Measurements from ENCODE around the gene PDP2.
"Not testable (repeated sequence)": the region's sequence is repeated elsewhere in the genome, so short reads cannot be mapped to it uniquely, and the experiment has no call there.

Gene PDP2

DNA sequence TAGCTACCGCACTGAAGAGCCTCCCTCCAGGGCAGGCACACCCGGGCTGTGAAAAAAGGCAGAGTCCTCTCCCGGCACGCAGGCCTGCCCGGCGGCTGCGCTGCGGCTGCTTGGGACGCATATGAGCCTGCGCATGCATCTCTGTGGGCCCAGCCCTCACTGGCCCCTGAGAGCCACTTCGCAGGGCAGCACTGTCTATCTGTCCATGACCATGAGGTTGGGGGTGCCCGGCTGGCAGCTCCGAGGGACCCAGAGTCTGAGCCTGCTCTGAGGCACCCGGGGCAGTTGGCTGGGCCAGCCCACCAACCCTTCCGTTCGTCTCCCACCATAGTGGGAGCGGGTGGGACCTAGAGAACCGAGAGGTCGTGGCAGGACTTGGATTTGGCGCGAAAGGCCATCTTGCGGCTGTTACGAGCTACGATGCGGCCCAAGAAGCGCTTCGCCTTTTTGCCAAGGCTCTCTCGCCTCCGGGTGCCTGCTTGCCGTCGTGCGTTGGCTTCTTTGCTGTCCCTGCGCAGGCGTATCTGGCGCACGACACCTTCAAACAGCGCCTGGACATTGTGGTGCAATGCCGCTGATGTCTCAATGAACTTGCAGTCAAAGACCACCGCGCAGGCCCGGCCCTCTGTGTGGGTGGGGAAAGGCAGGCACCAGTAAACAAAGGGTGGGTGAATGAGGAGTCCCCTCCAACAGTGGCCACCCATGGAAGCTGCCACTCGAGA, 41.6 kb downstream of the PDP2 start:
- DNase-seq, result no peak

DNA sequence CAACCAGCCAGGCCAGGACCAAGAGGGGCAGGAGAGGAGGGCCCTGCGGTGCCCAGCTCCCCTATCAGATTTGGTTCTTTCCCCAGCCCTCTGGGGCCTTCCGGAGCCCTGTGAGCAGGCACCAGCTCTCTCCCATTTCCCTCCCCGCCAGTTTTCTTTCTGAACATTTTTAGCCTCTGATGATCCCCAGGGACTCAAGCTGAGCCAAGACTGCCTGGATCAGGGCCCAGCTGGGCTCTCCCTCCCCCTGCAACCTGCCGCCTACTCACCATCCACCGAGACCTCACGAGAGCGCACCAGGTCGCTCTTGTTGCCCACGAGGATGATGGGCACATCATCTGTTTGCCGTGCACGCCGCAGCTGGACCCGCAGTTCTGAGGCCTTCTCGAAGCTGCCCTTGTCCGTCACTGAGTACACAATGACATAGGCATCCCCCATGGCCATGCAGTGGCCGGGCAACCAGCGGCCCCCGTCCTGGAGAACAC, 43.0 kb downstream of the PDP2 start:
- DNase-seq, result peak; percentile 28

DNA sequence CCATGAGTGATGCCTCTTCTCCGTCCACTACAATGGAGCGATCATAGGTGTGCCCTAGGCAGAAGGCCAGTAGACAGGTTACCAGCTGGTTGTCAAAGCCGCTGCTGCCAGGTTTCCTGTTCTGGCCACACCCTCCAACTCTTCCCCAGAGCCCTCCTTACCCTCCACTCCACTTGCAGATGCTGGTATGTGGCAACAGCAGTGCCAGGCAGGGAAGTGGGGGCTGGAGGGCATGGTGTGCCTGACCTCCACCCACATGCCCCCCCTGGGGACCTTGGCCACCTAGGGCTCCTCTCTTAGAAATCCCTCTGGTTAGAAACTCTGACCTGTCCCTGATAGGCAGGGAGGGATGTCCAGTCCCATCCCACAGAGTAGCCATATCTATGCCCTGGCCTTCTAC, 43.6 kb downstream of the PDP2 start:
- DNase-seq, result no peak

DNA sequence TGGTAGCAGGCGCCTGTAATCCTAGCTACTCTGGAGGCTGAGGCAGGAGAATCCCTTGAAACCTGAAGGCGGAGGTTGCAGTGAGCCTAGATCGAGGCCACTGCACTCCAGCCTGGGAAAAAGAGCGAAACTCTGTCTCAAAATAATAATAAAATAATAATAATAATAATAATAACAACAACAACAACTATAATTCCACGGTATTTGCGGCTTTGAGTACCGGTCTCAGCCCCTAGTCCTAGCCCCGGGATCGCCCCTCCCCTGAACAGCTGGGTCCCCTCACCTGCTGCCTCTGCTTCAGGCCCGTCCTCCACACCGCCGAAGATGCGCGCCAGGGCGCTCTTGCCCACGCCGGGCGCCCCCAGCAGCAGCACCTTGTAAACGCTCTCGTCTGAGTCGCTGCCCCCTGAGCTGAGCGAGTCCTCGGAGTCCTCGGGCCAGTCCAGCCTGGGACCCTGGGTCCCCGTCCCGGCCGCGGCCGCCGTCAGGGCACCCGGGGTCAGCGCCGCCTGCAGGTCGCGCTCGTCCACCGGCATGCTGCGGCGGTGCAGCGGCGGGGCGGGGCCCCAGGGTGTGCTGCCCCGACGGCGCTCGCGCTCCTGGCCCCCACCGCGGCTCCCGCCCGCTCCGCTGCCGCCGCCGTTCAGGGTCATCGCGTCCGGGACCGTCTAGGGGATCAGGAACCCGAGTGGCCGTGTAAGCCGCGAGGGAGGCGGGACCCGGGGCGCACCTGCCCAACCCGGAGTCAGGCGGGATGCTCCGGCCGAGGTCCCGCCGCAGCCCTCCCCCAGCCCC, 44.4 kb downstream of the PDP2 start:
- no peak for DNase-seq

DNA sequence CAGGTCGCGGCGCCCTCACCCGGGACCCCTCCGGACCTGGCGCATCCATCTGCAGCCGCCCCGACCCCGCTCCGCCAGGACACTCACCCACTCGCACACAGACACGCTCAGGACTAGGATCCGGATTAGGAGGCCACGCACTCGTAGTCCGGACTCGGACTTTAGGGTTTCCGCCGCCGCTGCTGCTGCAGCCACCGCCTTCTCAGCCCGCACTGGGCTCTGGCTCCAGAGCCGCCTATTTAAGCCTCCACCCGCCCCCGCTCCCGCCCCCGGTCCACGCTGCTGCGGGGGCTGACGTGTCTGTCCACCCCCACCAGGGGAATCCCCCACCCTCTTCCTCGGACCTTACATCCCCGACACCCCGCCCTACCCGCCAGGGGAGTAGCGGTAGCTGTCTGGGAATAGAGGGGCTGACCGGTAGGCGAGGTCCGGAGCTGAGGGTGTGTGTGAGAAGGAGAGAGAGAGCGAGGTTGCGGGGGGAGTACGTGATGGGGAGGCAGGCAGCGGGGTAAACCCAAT, 45.1 kb downstream of the PDP2 start, which contains the start of gene RRAD:
Gene RRAD, minus strand, starts transcription at position 214 of the 519 bp plus-strand sequence. CDS start 356 bp downstream, outside the sequence.
- no peak for DNase-seq

DNA sequence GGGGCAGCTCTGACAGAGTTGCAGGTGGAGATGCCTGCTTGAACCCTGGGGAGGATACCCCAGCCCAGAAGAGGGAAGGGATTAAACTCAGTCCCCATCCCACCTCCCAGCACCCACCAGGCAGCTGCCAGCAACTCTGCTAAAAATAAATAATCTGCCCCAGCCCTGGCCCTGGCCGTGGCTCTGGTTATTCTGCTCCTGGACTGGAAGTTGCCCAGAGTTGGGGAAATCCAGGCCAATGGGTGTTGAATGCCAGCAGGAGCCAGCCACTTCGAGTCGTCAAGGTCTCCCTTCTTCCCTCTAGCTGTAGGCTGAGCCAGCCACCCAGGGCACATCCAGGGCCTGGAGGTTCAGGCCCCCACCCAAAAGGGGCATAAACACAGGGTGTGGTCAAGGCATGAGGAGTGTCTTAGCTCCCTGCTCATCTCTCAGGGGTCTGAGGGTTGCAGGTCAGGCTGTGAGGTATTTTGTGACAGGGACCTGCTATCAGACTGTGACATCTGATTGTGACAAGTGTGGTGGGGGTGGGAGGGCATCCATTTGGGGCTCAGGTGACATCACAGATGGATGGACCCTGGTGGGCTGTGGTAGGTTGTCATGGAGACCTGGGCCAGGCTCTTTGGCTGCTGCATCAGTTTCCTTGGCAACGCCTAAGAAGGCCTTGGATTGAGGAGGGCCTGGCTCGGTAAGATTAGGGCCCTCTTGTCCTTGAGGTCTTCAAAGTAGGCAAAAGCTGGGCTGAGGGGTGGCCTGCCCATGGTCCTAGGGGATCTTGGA, 46.0 kb downstream of the PDP2 start:
- DNase-seq, result no peak

DNA sequence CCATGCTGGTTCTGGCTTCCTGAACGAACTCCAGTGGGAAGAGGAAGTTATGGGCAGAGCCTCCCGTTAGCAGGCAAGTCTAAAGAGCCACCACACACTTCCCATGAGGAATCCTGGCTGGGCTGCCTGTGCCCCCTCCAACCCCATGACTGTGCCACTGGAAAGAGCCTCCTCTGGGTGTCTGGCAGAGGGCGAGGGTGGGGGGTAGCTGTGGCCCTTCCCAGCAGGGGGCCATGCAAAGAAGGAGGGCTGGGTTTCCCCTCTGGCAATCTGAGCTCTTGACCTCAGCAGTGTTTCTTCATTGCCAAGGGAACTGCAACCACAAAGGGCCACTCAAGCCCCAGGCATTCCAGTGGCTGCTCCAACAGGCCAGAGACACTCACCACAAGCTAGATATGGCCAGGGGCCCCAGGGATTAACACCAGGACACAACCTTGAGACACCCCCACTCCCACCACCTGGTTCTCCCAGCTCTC, 46.7 kb downstream of the PDP2 start:
- no peak for DNase-seq

DNA sequence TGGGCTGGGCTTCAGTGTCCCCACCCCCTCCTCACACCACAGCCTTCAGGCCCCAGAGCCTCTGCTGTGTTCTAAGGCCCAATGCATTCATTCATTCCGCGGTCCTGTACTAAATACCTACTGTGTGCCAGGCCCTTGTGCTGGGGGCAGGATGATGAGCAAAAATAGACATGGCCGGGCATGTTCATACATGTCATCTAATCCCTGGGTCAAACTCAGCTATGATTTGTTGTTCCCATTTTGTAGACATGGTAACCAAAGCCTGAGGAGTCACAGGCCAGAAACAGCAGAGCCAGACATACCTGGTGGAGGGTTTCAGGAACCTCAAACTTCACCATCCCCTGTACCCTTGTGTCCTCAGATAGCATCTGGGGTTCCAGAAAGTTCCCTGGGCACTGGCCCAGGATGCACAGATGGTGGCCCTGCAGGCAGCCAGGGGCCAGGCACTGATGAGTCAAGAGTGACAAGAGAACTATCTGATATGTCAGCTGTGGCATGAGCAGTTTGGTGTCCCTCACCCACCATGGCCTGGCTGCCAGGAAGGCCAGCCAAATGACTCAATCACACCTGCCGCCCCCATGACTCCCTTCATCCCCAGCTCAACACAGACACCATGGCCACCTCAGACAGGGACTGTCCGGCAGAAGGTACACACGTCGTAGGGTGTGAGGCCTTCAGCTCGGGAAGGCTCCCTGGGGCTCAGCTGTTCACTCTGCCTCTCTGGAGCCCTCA, 47.8 kb downstream of the PDP2 start:
- no peak for DNase-seq

DNA sequence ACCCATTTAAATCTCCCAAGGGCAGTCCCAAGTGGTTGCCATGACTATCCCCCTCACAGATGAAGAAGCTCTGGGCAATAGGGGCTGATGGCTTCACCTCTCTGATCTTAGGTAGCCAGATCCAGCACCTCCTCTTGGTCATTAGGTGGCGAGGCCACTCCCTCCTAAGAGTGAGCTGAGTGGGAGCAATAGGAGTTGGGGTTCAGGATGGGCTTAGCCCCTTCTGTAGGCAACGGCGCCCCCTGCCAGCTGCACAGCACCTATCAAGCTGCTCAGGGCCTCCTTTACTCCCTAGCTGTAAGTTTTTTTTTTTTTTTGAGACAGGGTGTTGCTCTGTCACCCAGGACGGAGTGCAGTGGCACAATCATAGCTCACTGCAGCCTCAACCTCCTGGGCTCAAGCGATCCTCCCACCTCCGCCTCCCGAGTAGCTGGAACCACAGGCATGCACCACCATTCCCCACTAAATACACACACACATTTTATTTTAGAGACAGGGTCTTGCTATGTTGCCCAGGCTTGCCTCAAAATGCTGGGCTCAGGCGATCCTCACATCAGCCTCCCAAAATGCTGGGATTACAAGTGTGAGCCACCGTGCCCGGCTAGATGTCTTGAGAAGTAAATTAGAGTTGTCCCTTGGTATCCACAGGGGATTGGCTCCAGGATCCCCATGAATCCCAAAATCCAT, 48.5 kb downstream of the PDP2 start:
- no peak for DNase-seq

DNA sequence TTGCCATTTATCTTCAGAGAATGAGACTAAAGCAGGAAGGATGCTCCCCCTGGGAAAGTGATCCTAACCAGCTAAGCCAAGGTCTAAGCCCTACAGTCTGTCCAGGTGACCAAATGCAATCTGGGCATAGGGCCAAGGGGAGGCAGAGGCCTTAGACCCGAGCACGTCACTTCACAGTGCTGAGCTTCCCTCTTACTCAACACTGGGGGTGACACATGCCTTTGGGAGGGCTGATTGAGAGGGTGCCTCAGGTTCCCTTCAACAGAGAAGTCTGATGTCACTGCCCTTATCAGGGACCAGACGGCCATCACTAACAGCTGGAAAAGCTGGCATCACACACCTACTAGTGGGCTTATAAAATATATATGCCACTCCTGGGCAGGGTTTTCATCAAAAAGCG, 49.9 kb downstream of the PDP2 start:
- DNase-seq, result no peak

DNA sequence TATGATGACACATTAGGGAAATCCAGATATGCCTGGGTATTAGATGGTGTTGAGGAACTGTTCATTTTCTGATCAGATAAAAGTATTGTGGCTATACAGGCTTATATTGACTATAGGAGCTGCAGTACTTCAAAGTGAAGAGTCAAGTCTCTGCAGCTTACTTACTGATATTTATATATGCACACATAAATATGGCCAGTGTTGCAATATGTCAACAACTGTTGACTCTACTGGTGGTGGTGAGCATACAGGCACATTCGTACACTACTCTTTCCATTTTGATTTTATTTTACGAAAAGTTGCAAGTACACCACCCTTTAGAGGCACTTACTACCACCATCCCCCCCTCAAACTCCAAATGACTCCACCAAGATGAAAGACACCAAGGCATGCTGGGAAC, 51.4 kb downstream of the PDP2 start:
- DNase-seq, result no peak

DNA sequence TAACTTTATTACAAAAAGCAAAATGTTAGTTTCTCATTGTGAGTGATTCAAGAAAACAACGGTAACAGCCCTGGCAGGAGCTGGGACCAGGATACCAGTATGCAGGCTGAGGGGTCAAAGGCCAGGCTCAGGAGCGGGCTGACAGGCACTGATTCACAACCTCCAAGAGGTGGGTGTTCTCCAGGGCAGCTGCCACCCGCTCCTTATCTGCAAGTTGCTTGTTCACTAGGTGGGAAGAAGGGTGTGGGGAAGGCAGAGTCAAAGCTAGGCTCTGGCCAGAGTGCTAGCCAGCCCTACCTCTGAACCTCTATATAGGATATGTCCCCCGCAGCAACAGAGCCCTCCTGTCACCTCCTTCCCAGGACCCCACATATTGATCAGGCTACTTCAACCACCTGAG, 51.8 kb downstream of the PDP2 start:
- DNase-seq, result no peak

DNA sequence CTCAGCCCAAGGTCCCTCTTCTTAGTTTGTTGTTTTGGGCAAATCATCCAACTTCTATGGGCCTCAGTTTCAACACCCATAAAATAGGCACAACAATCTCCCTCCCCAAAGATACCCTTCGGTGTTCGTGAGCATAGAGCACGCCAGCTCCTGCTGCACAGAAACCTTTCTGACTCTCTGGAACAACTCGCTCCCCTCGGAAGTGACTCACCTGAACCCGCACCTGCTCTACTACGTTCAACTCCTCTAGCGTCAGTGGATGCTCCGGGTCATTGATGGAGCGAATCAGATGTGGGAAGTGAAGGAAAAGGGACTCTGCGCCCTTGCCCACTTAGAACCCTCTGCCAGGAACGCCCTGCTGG, 53.4 kb downstream of the PDP2 start:
- DNase-seq, result no peak

DNA sequence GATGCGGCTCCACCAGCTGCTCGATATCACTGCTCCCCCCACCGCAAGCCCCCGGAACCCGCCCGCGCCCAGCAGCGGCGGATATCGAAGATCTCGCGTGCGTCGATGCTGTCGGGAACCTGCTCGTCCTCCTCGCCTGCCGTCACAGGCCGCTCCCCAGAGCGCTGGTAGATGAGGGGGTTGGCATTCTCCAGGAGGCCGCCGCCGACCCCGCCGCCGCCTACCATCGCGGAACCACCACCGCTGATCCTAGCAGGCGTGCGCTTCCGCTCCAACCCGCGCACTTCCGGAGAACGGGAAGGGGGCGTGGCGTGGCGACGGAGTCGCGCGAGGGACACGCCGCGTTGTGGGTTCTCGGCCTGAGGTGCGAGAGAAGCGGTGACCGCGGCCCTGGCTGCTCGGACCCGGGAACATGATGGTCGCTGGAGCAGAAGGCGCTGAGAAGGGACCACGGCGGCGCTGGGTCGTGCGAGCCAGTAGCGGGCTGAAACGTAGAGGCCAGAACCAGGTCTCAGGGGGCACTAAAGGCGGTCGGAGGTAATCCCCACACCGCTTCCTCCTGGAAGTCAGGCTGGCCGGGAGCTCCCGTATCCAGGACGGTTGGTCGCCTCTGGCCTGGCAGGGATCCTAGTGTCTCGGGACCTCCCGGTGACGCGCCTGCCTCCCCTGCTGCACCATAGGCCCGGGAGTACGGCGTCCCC, 54.0 kb downstream of the PDP2 start, which contains the start of gene CIAO2B:
Gene CIAO2B, minus strand, starts transcription at position 265 of the 701 bp plus-strand sequence. Its CDS starts 38 bp downstream, at position 227.
- DNase-seq, result peak; percentile 37

DNA sequence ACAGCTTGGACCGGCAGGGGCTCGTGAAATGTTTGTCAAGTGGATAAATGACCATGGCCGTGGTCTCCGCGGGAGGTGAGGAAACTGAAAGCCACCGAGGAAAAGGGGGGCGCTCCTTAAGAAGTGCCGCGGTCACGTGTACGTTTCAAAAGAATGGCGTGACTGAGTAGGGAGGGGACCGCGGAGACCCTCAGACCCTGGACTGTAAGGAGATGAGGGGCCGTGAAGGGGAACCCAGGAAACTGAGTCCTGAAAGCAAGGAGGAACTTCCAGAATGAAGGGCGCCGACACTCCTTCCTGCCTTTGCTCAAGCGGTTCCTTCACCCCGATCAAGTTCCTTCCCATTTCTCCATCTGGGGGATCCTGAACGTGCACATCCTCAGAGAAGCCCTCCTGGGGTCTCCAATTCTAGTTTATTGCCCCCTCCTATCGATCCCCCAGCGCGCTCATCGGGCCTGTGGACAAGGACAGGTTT, 54.6 kb downstream of the PDP2 start:
- DNase-seq, result not testable (repeated sequence)

DNA sequence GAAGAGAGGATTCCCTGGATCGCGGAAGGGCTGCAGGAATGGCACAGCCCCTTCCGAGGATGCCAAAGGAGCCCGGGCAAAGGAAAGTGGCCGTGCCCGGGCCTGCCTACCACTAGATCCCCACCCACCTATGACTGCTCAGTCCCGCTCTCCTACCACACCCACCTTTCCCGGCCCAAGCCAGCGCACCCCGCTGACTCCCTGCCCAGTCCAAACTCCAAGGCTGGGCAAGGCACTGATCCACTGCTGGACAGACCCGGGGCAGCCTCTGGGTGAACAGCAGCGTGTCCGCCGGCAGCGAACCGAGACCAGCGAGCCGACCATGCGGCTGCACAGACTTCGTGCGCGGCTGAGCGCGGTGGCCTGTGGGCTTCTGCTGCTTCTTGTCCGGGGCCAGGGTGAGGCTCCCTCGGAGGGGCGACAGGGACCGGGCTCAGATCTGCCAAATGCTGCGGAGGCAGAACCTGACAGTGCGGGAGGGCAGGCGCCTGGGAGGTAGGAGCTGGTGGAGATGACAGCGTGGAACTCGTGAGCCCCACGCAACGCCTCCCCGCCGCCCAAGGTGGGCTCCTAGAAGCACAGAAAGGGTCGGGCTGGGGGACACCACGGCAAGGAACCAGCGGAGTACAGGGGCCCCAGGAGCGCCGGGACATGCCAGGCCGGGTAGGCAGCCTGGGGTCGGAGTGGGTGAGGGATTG, 55.1 kb downstream of the PDP2 start, which contains the start of gene CES2:
Gene CES2, plus strand, starts transcription at position 203 of the 698 bp plus-strand sequence. Its CDS starts 120 bp downstream, at position 323.
- no peak for DNase-seq

DNA sequence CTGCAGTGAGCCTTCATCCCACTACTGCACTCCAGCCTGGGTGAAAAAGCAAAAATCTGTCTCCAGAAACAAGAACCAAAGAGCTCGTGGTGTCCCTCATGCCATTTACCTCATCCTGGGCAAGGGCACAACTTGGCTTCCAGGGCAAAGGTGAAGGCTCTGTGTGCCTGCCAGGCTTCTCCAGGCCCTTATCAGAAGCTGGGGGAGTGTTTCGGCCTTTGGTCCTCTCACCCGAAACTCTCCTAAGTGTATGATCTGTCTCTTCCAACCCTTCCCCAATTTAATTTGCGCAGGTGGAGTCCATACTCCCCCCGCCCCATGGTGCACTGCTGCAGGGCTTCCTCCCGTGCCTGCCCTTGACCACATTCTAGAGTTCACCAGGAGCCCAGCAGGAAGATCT, 56.1 kb downstream of the PDP2 start:
- no peak for DNase-seq

DNA sequence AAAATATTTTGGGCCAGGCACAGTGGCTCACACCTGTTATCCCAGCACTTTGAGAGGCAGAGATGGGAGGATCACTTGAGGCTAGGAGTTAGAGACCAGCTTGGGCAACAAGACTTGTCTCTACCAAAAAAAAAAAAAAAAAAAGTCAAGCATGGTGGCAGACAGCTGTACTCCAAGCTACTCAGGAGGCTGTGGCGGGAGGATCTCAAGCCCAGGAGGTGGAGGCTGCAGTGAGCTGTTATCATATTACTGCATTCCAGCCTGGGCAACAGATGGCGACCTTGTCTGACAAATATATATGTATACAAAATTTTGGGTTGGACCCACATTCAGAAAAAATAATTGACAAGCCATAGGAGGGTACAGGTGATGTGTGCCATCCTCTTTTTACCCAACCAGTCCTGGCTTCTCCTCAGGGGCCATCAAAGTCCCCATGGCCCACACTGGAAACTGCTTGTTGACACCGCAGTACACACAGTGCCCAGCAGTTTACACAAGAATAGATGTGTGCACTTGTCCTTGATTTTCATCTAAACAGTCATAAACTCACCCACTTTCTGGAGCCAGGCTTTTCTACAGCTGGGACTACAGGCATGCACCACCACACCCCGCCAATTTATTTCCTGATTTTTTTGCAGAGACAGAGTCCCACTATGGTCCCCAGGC, 56.7 kb downstream of the PDP2 start:
- no peak for DNase-seq

DNA sequence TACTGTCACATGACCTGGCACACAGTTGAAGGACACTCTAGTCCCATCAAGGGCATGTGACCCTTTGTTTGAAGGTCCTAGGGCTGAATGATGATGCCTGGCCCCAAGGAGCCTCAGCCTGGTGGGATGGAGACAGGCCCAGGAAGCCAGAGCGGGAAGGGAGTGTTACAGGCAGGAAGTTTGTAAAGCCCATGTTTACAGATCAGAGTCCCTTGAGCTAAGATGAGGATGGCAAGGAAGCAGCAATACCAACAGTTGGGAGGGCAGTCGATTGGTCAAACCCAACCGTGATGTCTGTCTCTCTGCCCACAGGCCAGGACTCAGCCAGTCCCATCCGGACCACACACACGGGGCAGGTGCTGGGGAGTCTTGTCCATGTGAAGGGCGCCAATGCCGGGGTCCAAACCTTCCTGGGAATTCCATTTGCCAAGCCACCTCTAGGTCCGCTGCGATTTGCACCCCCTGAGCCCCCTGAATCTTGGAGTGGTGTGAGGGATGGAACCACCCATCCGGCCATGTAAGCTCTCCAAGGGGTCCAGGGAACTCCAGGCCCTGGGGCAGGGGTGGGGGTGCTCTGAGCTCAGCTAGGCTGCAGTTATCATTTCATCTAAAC, 57.5 kb downstream of the PDP2 start:
- DNase-seq, result no peak

Measured in NCI-H1105 treated with DMSO at 0.1 percent for 48 hours (cell line).